Fibroblast of skin of left biceps (primary cell): ENCODE measurements around the gene WNT7B.

Experiments
- DNase-seq, 2 experiments: peaks; one replicate each; pipeline ENCODE4 v3.0.0-alpha.2; 2013; ENCODE audit warnings: low read depth in 2 of 2

The WNT7B gene

GRCh38 chr22:45971408-45972028 lies 5.4 kb downstream of the WNT7B start:
- DNase-seq = no peak

GRCh38 chr22:45970705-45971407 lies 6.1 kb downstream of the WNT7B start:
- no peak for DNase-seq

GRCh38 chr22:45969801-45970470 lies 7.0 kb downstream of the WNT7B start:
- DNase-seq = no peak

- DNase-seq = no peak
Observed at GRCh38 chr22:45969414-45969799, 7.6 kb downstream of the WNT7B start.

- DNase-seq = peak; percentile 23 to 28
Observed at GRCh38 chr22:45968751-45969413, 8.1 kb downstream of the WNT7B start.

- DNase-seq = no peak
Observed at GRCh38 chr22:45968003-45968650, 8.8 kb downstream of the WNT7B start.

GRCh38 chr22:45966895-45967365 lies 10.0 kb downstream of the WNT7B start:
- DNase-seq = no peak

- DNase-seq = no peak
Observed at GRCh38 chr22:45966320-45966894, 10.6 kb downstream of the WNT7B start.

GRCh38 chr22:45965563-45965962 lies 11.4 kb downstream of the WNT7B start:
- DNase-seq = no peak

- DNase-seq = no peak
Observed at GRCh38 chr22:45964926-45965527, 11.9 kb downstream of the WNT7B start.

- DNase-seq = no peak
Observed at GRCh38 chr22:45964372-45964771, 12.6 kb downstream of the WNT7B start.

- no peak for DNase-seq
Observed at GRCh38 chr22:45963821-45964220, 13.1 kb downstream of the WNT7B start.

GRCh38 chr22:45962756-45963324 lies 14.1 kb downstream of the WNT7B start:
- no peak for DNase-seq

GRCh38 chr22:45962434-45962718 lies 14.6 kb downstream of the WNT7B start:
- no peak for DNase-seq

- DNase-seq = no peak
Observed at GRCh38 chr22:45961679-45962433, 15.1 kb downstream of the WNT7B start.

- no peak for DNase-seq
Observed at GRCh38 chr22:45960477-45961386, 16.2 kb downstream of the WNT7B start.

- DNase-seq = no peak
Observed at GRCh38 chr22:45959719-45960476, 17.1 kb downstream of the WNT7B start.

- DNase-seq = no peak
Observed at GRCh38 chr22:45958971-45959370, 18.0 kb downstream of the WNT7B start.
